GM18499 (cell line): Measurements from ENCODE around the gene GUSB.
"Not testable (repeated sequence)": the region's sequence is repeated elsewhere in the genome, so short reads cannot be mapped to it uniquely, and the experiment has no call there.

Source experiments
- ATAC-seq: cut with Tn5 transposase; IDR thresholded peaks from one replicate; pipeline ENCODE4 v1.9.1; 2021; ENCODE audit warnings: moderate number of reproducible peaks; ENCODE audit not compliant: insufficient read depth, unreplicated experiment

GUSB gene

DNA sequence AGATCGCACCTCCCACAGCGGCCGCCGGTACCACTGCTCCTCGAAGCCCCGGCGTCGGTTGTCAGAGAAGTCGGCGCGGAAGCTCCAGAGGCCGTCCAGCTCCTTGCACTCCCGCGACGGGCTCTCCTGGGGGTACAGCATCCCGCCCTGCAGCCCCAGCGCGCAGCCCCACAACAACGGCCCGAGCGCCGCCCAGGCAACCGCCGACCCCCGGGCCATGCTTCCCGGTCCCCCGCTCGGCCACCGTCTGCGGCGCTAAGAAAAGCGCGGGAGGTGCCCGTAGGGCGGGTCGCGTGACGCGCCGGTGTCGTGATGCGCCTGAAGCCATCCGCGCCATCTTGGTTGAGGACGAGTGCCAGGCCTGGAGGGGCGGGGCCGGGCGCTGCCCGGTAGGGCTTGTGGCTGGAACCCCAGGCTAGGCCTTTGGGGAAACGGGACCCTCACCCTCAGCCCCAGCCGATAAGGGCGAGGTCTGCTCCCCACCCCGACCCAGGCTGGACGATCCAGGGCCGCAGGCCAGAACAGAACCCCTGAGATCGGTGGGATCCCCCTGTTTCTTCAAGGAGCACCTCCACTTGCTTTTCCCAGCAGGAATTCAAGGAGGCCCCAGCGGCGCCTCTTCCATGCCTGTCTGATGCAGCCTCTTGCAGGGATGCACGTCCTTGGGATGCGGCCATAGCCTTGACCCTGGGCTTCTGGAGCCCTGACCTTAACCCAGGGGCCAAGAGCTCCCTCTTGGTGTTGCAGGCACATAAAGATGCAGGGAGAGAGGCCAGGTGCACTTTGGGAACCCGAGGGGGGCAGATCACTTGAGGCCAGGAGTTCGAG, at the start of gene GUSB:
TSS of gene GUSB (minus strand) at position 249 of the 828 bp plus-strand sequence. CDS start at position 219, 30 bp downstream.
- peak; percentile 29 for ATAC-seq

- not testable (repeated sequence) for ATAC-seq
Measured at GRCh38 chr7:66028342-66028741, 46.3 kb upstream of the GUSB start.

- no peak for ATAC-seq
Measured at GRCh38 chr7:66016131-66016461, 34.1 kb upstream of the GUSB start.

DNA sequence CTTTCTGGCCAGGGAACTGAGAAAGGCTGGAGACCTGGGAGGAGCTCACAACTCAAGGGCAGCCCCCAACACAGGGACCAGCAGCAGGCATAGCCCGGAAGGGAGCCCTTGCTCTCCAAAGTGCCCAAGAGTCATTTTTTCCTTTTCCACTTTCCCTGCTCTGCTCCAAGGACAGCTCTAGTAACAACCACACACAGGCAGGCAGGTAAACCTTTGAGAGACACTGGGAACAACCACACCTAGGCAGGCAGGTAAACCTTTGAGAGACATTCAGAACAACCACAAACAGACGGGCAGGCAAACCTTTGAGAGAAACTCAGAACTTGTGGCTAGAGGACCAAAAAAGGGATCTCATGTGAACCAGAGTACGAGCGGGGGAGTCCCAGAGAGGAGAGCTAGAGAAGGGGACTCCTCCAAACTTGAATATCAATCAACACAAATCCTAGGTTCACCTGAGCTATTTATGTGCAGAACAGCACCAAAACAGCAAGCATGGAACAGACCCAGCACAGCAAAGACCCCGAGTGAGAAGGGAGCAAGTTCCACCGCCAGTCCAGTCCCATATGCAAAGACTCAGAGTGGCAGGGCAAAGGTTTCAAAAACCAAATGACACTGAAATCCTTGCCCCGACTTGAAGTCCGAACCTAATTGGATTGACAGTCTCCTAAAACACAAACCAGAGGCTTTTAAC, 33.6 kb upstream of the GUSB start:
- no peak for ATAC-seq

DNA sequence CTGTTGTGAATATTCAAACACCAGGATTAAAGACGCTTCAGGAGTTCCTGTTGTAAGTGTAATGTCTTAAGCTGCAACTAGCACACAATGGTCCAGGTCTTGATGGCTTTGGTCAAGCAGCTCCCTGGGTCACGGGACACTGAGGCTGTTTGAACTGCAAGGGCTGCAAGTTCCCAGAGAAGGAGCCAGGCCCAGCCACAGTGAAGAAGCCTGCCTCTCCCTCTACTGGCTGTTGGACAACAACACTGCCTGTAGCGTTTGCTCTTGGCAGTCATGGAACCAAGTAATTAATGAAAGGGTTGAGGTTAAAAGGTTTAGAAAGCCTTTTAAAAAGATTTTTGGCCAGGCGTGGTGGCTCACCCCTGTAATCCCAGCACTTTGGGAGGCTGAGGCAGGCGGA, 31.9 kb upstream of the GUSB start:
- no peak for ATAC-seq

- ATAC-seq: no peak
Measured at GRCh38 chr7:66007232-66007631, 25.2 kb upstream of the GUSB start.

GRCh38 chr7:66005115-66005671, 23.2 kb upstream of the GUSB start:
- ATAC-seq: not testable (repeated sequence)

DNA sequence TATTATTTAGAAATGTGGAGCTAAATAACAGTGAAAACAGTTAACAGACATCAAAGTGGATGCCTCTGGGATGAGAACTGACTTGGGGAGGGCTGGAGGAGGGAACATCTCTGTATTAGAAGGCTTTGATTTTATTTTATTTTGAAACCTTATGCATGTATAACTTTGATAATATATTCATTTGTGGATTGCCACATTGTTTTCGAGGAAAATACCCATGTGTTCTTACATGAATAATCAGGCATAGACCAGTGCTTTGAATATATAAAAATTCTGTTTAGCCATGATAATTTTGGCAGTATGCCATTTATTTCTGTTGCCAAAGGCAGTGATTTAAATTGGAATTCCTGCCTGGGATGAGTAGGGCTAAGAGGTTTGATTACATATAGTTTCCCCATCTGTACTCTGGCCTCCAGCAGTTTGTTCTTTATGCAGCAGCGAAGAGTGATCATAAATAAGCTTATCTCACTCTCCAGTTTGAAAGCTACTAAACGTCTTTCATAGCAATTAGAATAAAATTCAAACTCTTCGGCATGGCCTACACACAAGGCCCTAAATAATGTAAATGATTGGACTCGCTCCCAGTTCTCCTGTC, 18.9 kb upstream of the GUSB start:
- ATAC-seq: not testable (repeated sequence)

GRCh38 chr7:65994984-65995383, 13.0 kb upstream of the GUSB start:
- ATAC-seq: not testable (repeated sequence)

DNA sequence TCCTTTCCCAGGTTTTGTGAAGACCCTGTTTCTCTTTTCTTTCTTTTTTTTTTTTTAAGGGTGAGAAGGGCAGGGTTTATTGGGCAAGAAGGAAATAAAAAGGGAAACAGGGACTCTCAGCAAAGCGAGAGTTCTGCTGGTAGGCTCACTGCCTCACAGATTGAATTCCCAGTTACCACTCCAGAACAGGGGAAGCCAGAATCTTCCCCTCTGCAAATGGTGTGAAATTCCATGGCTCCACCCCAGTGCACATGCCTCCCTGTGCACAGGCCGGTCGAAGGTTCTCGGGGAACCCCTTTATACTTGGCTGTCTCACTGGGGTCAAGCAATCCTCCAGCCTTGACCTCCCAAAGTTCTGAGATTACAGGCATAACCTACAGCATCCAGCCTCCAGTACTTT, 10.5 kb upstream of the GUSB start:
- ATAC-seq: no peak

- not testable (repeated sequence) for ATAC-seq
Measured at GRCh38 chr7:65991829-65992228, 9.8 kb upstream of the GUSB start.

- ATAC-seq: no peak
Measured at GRCh38 chr7:65989694-65990080, 7.7 kb upstream of the GUSB start.

DNA sequence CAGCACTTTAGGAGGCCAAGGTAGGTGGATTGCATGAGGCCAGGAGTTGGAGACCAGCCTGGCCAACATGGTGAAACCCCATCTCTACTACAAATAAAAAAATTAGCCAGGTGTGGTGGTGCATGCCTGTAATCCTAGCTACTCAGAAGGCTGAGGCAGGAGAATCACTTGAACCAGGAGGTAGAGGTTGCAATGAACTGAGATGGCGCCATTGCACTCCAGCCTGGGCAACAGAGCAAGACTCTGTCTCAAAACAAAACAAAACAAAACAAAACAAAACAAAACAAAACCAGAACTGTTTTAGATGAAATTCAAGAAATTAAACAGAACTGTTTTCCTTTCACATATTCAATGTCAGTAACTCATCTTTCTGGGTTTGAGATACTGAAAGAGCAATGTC, 6.5 kb upstream of the GUSB start:
- not testable (repeated sequence) for ATAC-seq

DNA sequence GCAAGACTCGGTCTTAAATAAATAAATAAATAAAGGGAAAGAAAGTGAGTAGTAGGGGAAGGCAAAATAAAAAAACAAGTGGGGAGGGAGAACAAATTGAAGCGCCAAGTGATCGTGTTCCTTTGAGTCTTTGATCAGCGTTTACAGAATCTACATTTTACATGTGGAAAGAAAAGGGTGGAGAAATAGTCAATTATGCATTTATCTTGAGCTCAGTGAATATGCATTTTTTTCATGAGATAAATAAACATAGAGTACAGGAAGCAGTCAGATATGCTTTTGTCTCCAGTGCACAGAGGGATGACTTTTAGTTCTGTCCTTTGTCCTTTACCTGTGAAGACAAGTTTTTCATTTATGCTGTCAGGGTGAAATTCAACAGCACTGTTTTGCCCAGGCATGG, 6.1 kb upstream of the GUSB start:
- no peak for ATAC-seq

DNA sequence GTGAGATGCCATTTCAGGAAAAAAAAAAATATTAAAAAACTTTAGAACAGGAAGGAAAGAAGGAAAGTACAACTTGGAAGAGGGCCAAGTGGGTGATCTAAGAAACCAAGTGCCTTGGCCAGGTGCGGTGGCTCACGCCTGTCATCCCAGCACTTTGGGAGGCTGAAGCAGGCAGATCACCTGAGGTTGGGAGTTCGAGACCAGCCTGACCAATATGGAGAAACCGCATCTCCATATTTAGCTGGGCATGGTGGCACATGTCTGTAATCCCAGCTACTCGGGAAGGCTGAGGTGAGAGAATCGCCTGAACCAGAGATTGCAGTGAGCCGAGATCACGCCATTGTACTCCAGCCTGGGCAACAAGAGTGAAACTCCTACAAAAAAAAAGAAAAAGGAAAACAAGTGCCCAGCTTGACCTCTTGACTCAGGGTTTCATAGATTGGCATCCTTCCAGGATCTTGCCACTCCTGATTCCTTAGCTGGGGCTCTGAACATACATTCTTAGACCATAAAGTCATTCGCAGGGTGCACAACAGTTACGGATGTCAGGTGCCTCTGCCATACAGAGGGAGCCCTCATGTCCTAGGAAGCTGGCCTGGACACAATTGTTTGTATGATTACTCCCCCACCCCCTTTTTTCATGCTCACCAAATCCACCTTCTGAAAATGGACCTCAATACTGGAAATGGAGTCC, 2.1 kb upstream of the GUSB start:
- ATAC-seq: no peak

DNA sequence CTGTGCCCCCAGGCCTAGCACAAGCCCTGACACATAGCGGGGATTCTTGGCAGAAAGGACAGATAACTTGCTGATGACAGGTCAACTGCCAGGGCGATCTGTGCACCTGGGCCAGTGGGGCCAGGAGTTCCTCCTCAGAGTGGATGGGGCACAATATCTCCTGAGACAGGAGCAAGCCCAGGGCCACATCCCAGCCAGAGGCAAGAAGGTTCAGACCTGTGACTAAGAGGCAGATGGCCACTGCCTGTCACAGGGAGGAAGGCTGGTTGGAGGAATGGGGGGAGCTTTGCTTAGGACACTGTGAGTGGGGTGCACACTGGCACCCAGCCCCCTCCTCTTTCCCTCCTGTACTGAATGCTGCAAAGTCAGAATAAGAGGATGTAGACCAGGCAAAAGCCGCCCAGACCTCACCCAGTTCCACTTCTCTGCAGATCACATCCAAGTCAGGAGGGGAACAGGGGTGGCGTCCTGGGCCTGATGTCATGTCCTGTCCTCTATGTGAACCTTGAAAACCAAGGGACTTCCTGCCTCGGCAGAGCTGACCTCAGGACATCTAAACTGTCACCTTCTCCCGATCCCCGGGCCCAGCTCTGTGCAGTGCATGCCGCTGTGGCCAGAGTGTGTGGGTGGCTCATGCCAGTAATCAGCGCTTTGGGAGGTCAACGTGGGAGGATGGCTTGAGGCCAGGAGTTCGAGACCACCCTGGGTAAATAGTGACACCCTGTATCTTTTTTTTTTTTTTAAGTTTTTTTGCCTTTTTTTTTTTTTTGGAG, 1.3 kb downstream of the GUSB start:
- peak; percentile 64 for ATAC-seq

DNA sequence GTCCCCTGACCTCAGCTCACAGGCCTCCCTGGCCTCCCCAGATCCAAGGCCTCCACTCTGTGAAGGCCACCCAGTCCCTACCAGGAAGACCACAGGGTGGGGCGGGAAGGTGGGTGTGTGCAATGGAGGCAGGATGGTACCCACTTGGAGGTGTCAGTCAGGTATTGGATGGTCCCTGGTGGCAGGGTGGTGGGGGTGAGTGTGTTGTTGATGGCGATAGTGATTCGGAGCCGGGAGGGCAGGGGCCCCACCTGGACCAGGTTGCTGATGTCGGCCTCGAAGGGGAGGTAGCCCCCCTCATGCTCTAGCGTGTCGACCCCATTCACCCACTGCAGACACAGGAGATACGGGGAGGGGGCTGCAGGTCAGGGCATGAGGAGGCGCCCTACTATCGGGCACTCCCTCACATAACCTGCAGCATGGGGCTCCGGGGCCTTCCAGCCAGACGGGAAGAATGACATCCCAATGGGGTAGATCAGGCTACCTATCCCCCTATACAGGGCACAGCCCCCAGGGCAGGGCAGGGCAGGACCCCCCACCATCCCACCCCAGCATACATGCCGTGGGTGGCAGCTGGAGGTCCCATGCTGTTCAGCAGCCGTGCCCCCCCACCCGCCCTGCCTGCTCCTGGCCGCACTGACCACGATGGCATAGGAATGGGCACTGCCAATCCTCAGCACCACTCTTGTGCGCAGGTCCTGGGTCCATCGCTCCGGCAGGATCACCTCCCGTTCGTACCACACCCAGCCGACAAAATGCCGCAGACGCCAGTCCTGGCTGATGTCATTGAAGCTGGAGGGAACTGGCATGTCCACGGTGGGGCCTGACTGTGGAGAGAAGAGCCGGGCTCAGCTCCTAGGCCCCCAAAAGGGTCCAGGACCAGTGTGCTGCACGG, 2.2 kb downstream of the GUSB start:
- no peak for ATAC-seq

- no peak for ATAC-seq
Measured at GRCh38 chr7:65978891-65979582, 3.0 kb downstream of the GUSB start.
